Heart right ventricle (tissue), 16 donors: ENCODE measurements around the gene MRFAP1L1. TPM values are rescaled to one million over a fixed set of nuclear protein-coding genes. Genes with fewer than 3 reads are reported as not detected.
A peak's percentile ranks its signal among the peaks of the same experiment; 100 is the strongest.

Experiments
- ATAC-seq, 8 donors: fragments of 200-7000 bp; cut with Tn5 transposase; one replicate each; pipeline ENCODE4 v1.9.1; 2020; ENCODE audit warnings: mild to moderate bottlenecking in 8 of 8, moderate library complexity in 8 of 8, moderate number of reproducible peaks in 1 of 8
- DNase-seq, 2 donors: peaks; one replicate each; pipeline ENCODE4 v3.0.0-alpha.2; 2020
- H3K27ac ChIP-seq, 10 donors: fragments of 200-600 bp; sonication (generic) in 2 of 10; one replicate each; pipeline versions ENCODE4 v1.5.0 to v1.8.0; 2020 to 2022; ENCODE audit warnings: mild to moderate bottlenecking in 3 of 10
- H3K27me3 ChIP-seq, 7 donors: fragments of 200-600 bp; one replicate each; pipeline ENCODE4 v1.8.0; 2021 to 2022; ENCODE audit warnings: mild to moderate bottlenecking in 2 of 7
- H3K36me3 ChIP-seq, 9 donors: fragments of 200-600 bp; sonication (generic) in 1 of 9; one replicate each; pipeline versions ENCODE4 v1.5.0 to v1.8.0; 2020 to 2022; ENCODE audit warnings: mild to moderate bottlenecking in 2 of 9
- H3K4me1 ChIP-seq, 9 donors: fragments of 200-600 bp; sonication (generic) in 1 of 9; one replicate each; pipeline versions ENCODE4 v1.5.0 to v1.8.0; 2020 to 2022; ENCODE audit warnings: mild to moderate bottlenecking in 4 of 9
- H3K4me3 ChIP-seq, 10 donors: fragments of 200-600 bp; sonication (generic) in 2 of 10; one replicate each; pipeline versions ENCODE4 v1.5.0 to v1.8.0; 2020 to 2022; ENCODE audit warnings: mild to moderate bottlenecking in 7 of 10, moderate library complexity in 2 of 10
- H3K9me3 ChIP-seq, 11 donors: fragments of 200-600 bp in 10 of 11; sonication (generic) in 2 of 11; one replicate each; pipeline versions ENCODE4 v1.5.0 to v1.8.0; 2013 to 2022; ENCODE audit warnings: mild to moderate bottlenecking in 2 of 11, control low read depth in 1 of 11, moderate library complexity in 1 of 11
- WGBS, 2 donors: extraction: QIAGEN DNeasy Blood & Tissue Kit; methylation state at CpG; one replicate each; pipeline ENCODE4 v1.1.7; 2013; ENCODE audit warnings: inconsistent platforms in 1 of 2; 5-methylcytosine and 5-hydroxymethylcytosine counted together
- intact Hi-C, 10 donors: fragments of 100-400 bp; cut with DNase I; formaldehyde crosslinking; loops; one replicate each; pipeline versions ENCODE4 v1.11.1 to v1.14.2; 2022
- polyA plus RNA-seq, 2 donors: library from polyadenylated mRNA; stranded (reverse); fragments of 200-250 nt; gene quantifications; one replicate each; pipeline ENCODE4 v1.2.3, GENCODE V29; 2013
- total RNA-seq, 10 donors: library from RNA; stranded (reverse); fragmentation: NEBNext Ultra II Directional in 3 of 10; extraction: Animal tissue kit (Norgen Biotek cat#: 25700) in 3 of 10; gene quantifications; one replicate each; pipeline versions ENCODE4 v1.2.1 to v1.2.4, GENCODE V29; 2021 to 2023
- TF ChIP-seq, protein P1 (sequence below), 9 donors: fragments of 200-600 bp; sonication (generic) in 2 of 9; IDR thresholded peaks; one replicate each; pipeline versions ENCODE4 v1.5.0 to v1.8.0; 2021 to 2022; ENCODE audit warnings: antibody characterized with exemption in 9 of 9, mild to moderate bottlenecking in 5 of 9, moderate library complexity in 1 of 9
- donor health status: Arrhythmogenic right ventricular cardiomyopathy.
- donor health status: ischemic (EF 13 %, LVEDD 7.1; RV severe dilation, severe dysfunction).
- donor health status: healthy with polysubstance abuse.
- donor health status: DM: no; HTN: yes; CAD: no.
- donor health status: DM: no; HTN: no; CAD: no.
- donor health status: ischemic (EF 25% LVEDD 6.9; RV normal size, moderate dysfunction).
- donor health status: ischemic (EF 25% LVEDD 5.7; RV mildly dilated, moderate dysfunction).
- donor health status: healthy.
- donor health status: DM: yes; HTN: yes; CAD: no.
- donor health status: Ischemic cardiomyopathy.
- donor health status: ischemic (EF 35%, LVEDD 5.7; RV mildly dilated, moderate dysfunction).
- donor health status: nonischemic (EF 11% LVEDD 7.7; RV severe dilation, severe dysfunction).
- donor health status: DM: yes; HTN: yes; CAD: no.
- donor health status: PGD.
- donor health status: ischemic (EF 29% LVEDD 5.4; RV normal size, mild dysfunction).
- donor health status: nonischemic (EF 23%, LVEDD 6.1; RV moderate dilation, normal function).

Gene MRFAP1L1
- total and polyA plus RNA-seq, 12 donors, result 37.5 to 73.7 (median 42.8) TPM

DNA sequence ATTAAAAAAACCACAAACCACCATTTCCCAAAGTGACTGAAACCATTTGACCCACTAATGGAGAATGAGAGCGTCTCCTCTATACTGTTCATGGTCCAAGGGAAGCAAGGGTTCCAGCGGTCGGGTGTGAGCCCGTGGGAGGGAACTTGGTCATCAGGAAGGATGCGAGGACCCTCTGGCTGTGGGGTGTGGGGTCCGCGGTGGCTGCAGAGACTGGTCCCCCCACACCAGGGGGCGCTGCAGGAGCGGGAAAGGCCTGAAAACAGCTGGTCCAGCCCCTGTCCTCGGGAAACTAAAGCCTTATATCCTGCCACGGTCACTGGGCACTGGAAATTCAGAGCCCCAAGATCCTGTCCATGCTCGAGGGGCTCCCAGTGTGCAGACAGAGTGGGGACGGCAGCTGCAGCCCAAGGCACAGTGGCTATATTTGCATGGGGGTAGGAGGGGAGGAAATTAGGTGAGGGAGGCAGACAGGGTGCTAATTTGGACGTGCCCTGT, 10.6 kb upstream of the MRFAP1L1 start:
- H3K27me3 ChIP-seq, result no peaks in the 10 kb centered on the region
- 6% methylated on average over 14 of the region's 14 CpGs for WGBS, 2 donors
- H3K27ac ChIP-seq, result no peak overlapping the region
- TF ChIP-seq, protein P1, sequence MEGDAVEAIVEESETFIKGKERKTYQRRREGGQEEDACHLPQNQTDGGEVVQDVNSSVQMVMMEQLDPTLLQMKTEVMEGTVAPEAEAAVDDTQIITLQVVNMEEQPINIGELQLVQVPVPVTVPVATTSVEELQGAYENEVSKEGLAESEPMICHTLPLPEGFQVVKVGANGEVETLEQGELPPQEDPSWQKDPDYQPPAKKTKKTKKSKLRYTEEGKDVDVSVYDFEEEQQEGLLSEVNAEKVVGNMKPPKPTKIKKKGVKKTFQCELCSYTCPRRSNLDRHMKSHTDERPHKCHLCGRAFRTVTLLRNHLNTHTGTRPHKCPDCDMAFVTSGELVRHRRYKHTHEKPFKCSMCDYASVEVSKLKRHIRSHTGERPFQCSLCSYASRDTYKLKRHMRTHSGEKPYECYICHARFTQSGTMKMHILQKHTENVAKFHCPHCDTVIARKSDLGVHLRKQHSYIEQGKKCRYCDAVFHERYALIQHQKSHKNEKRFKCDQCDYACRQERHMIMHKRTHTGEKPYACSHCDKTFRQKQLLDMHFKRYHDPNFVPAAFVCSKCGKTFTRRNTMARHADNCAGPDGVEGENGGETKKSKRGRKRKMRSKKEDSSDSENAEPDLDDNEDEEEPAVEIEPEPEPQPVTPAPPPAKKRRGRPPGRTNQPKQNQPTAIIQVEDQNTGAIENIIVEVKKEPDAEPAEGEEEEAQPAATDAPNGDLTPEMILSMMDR (IDR thresholded peaks at IDR 0.05), result peak; percentile 86 to 99 (median 95)
- intact Hi-C loops, result loop anchor here (1.0 to 10.0 kb wide), 8 partner anchors 57 to 355 kb away; no protein-coding TSS in a partner anchor
- ATAC-seq (peak; percentile 58 to 81 (median 71)), DNase-seq (peak; percentile 89 to 91)
- H3K4me3 ChIP-seq, result no peak overlapping the region
- H3K9me3 ChIP-seq, result no peaks in the 10 kb centered on the region
- peaks cover 0 to 39% (median 29%) of the 10 kb centered on the region in 9 donors for H3K4me1 ChIP-seq
- peaks cover 0 to 4% (median 0%) of the 10 kb centered on the region in 9 donors for H3K36me3 ChIP-seq

DNA sequence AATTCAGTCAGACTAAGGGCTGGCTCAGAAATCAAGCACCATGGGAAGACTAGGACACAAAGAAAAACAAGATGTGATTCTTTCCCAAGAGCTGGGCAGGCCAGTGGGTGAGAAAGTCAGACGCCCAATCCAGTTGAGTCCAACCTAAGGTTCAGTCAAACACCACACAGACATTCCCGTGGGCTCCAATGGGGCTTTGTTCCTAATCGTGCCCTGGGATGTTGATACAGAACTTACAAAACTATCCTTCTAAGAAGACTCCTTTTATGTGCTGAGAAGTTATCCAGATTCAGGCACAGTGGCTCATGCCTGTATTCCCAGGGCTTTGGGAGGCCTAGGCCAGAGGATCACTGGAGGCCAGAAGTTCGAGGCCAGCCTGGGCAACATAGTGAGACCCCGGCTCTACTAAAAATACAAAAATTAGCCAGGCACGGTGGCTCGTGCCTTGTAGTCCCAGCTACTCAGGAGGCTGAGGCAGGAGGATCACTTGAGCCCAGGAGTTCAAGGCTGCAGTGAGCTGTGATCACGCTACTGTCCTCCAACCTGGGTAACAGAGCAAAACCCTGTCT, 10.0 kb upstream of the MRFAP1L1 start:
- no peak for ATAC-seq
- H3K27ac ChIP-seq, result peak overlapping the region in 1 of 10 donors; percentile 26
- intact Hi-C loops, result loop anchor here (1.0 to 10.0 kb wide), 13 partner anchors 58 to 355 kb away; partner anchors contain the start of genes KIAA0232 (in 4 of the 10) and TADA2B (in 2 of the 10)
- H3K9me3 ChIP-seq, result no peaks in the 10 kb centered on the region
- H3K4me3 ChIP-seq, result no peak overlapping the region
- peaks cover 0 to 4% (median 0%) of the 10 kb centered on the region in 9 donors for H3K36me3 ChIP-seq
- H3K27me3 ChIP-seq, result no peaks in the 10 kb centered on the region
- DNase-seq, result no peak
- peaks cover 0 to 40% (median 30%) of the 10 kb centered on the region in 9 donors for H3K4me1 ChIP-seq
- TF ChIP-seq, protein P1 (IDR thresholded peaks at IDR 0.05), result no peak
- WGBS, 2 donors, result 78 to 86% methylated on average over 8 of the region's 8 CpGs

DNA sequence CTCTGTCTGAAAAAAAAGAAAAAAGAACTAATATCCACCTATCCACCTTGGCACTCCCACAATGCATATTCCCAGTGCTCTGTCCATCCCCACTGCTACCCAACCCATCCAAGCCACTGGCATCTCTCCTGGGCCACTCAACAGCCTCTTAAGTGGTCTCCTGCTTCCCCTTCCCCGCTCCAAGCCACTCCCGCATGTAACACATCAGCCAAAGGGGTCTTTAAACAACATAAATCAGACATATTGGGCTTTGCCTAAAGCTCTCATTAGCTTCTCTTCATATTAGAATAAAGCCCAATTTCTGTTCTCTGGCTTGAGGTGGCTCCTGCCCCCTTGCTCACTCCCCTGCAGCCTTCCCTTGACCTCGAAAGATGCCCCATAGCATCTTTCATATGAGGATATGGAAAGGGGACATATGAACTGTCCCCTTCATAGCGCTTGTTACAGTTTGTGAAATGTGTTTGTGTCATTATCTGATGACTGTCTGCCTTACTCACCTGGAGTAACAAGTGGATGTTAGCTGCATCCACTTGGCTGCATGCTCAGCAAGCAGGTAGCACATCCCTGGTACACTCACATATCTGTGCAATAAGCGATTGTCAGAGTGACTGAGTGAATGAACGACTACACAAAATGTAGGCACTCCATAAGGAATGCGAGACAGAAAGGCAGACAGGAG, 9.4 kb upstream of the MRFAP1L1 start:
- ATAC-seq (no peak), DNase-seq (no peak)
- TF ChIP-seq, protein P1 (IDR thresholded peaks at IDR 0.05), result no peak
- Histone ChIP-seq H3K9me3 (no peaks in the 10 kb centered on the region), H3K4me3 (no peak overlapping the region), H3K27ac (peak overlapping the region in 1 of 10 donors; percentile 26), H3K36me3 (peaks cover 0 to 4% (median 0%) of the 10 kb centered on the region in 9 donors), H3K4me1 (peaks cover 0 to 40% (median 30%) of the 10 kb centered on the region in 9 donors), H3K27me3 (no peaks in the 10 kb centered on the region)
- WGBS, 2 donors, result 75 to 77% methylated on average over 7 of the region's 7 CpGs
- intact Hi-C loops, result loop anchor here in 7 of 10 donors (1.0 to 10.0 kb wide), 7 partner anchors 63 to 353 kb away; partner anchors contain the start of genes KIAA0232 (in 4 of the 7) and TADA2B (in 2 of the 7)

DNA sequence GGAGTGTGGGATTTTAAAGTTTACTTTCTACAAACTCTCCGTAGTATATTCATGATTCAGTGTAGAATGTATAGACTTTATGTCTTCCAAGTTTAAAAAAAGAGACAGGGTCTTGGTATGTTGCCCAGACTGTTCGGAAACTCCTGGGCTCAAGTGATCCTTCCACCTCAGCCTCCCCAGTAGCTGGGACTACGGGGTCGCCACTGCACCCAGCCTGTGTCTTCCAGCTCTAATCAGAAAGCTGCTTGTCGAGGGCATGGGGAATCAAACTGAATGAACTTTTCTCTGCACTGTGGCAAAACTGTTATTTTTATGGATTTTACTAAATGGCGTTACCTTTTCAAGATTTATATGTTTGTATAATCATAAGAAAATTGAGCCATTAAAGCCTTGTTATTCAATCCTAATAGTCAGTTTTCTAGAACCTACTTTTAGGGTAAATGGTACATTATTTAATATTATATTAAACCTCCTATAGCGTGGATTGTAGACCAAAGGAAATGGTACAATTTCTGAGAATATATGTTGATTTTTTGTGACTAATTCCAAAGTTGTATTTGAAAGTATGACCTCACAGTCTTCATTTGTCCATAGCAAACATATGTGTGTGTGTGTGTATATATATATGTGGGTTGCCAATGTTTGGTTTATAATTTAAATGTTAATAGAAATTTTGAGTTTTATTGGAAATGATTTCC, 7.4 kb upstream of the MRFAP1L1 start:
- intact Hi-C loops, result loop anchor here in 7 of 10 donors (2.0 to 10.0 kb wide), 8 partner anchors 64 to 355 kb away; partner anchors contain the start of genes KIAA0232 (in 4 of the 7), TADA2B (in 2 of the 7) and MRFAP1 (in 1 of the 7)
- 29 to 30% methylated on average over 7 of the region's 7 CpGs for WGBS, 2 donors
- peaks cover 0 to 40% (median 30%) of the 10 kb centered on the region in 9 donors for H3K4me1 ChIP-seq
- no peaks in the 10 kb centered on the region for H3K9me3 ChIP-seq
- peak overlapping the region; percentile 55 to 88 (median 76) for H3K4me3 ChIP-seq
- no peak for DNase-seq
- no peak for ATAC-seq
- TF ChIP-seq, protein P1 (IDR thresholded peaks at IDR 0.05), result no peak
- H3K27ac ChIP-seq, result peak overlapping the region in 9 of 10 donors; percentile 87 to 98 (median 95)
- H3K27me3 ChIP-seq, result no peaks in the 10 kb centered on the region
- peaks cover 0 to 4% (median 0%) of the 10 kb centered on the region in 9 donors for H3K36me3 ChIP-seq
